Raji (cell line): ENCODE results near the gene CELF1.

Source experiments
- POLR2A ChIP-seq: IDR thresholded peaks from 2 replicates; pipeline ENCODE4 v1.6.1; 2011; ENCODE audit warnings: low read depth, low read length, control low read depth; ENCODE audit not compliant: insufficient read depth

CELF1 gene

GRCh38 chr11:47552566-47553405 lies at the start of gene CELF1:
Gene CELF1, minus strand, starts transcription at chr11:47553132. Its CDS starts 53,609 bp downstream, at chr11:47499523.
- peak; percentile 73 for TF ChIP-seq POLR2A

- TF ChIP-seq POLR2A = no peak
Observed at GRCh38 chr11:47599902-47600301, 47.0 kb upstream of the CELF1 start.

GRCh38 chr11:47595967-47596366 lies 43.0 kb upstream of the CELF1 start:
- no peak for TF ChIP-seq POLR2A

- no peak for TF ChIP-seq POLR2A
Observed at GRCh38 chr11:47595029-47595428, 42.1 kb upstream of the CELF1 start.

- no peak for TF ChIP-seq POLR2A
Observed at GRCh38 chr11:47593934-47594855, 41.3 kb upstream of the CELF1 start, which contains the start of gene C1QTNF4. Gene C1QTNF4, minus strand, starts transcription at chr11:47594411. Its CDS starts 3,601 bp downstream, at chr11:47590810.

GRCh38 chr11:47593492-47593933 lies 40.6 kb upstream of the CELF1 start:
- TF ChIP-seq POLR2A = no peak

GRCh38 chr11:47592970-47593369 lies 40.0 kb upstream of the CELF1 start:
- TF ChIP-seq POLR2A = no peak

GRCh38 chr11:47592251-47592650 lies 39.3 kb upstream of the CELF1 start:
- no peak for TF ChIP-seq POLR2A

- no peak for TF ChIP-seq POLR2A
Observed at GRCh38 chr11:47591764-47592163, 38.8 kb upstream of the CELF1 start.

GRCh38 chr11:47589977-47590861 lies 37.3 kb upstream of the CELF1 start:
- TF ChIP-seq POLR2A = no peak

GRCh38 chr11:47589584-47589976 lies 36.6 kb upstream of the CELF1 start:
- no peak for TF ChIP-seq POLR2A

GRCh38 chr11:47589118-47589517 lies 36.2 kb upstream of the CELF1 start:
- TF ChIP-seq POLR2A = no peak

- TF ChIP-seq POLR2A = no peak
Observed at GRCh38 chr11:47587723-47588326, 34.9 kb upstream of the CELF1 start.

GRCh38 chr11:47587039-47587716 lies 34.2 kb upstream of the CELF1 start:
- TF ChIP-seq POLR2A = no peak
